Stimulated activated CD4-positive, alpha-beta T cell treated with anti-CD3 and anti-CD28 coated beads, Interleukin-2, amount 100 ng/mL, for 4 hours (primary cell): ENCODE measurements around the gene ABCA1.
"Not testable (repeated sequence)": the region's sequence is repeated elsewhere in the genome, so short reads cannot be mapped to it uniquely, and the experiment has no call there.

Experiments
- DNase-seq: peaks from one replicate; pipeline ENCODE4 v3.0.0-alpha.2; 2020; ENCODE audit warnings: low read depth

ABCA1 gene, protein sequence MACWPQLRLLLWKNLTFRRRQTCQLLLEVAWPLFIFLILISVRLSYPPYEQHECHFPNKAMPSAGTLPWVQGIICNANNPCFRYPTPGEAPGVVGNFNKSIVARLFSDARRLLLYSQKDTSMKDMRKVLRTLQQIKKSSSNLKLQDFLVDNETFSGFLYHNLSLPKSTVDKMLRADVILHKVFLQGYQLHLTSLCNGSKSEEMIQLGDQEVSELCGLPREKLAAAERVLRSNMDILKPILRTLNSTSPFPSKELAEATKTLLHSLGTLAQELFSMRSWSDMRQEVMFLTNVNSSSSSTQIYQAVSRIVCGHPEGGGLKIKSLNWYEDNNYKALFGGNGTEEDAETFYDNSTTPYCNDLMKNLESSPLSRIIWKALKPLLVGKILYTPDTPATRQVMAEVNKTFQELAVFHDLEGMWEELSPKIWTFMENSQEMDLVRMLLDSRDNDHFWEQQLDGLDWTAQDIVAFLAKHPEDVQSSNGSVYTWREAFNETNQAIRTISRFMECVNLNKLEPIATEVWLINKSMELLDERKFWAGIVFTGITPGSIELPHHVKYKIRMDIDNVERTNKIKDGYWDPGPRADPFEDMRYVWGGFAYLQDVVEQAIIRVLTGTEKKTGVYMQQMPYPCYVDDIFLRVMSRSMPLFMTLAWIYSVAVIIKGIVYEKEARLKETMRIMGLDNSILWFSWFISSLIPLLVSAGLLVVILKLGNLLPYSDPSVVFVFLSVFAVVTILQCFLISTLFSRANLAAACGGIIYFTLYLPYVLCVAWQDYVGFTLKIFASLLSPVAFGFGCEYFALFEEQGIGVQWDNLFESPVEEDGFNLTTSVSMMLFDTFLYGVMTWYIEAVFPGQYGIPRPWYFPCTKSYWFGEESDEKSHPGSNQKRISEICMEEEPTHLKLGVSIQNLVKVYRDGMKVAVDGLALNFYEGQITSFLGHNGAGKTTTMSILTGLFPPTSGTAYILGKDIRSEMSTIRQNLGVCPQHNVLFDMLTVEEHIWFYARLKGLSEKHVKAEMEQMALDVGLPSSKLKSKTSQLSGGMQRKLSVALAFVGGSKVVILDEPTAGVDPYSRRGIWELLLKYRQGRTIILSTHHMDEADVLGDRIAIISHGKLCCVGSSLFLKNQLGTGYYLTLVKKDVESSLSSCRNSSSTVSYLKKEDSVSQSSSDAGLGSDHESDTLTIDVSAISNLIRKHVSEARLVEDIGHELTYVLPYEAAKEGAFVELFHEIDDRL (N-terminal part only)

DNA sequence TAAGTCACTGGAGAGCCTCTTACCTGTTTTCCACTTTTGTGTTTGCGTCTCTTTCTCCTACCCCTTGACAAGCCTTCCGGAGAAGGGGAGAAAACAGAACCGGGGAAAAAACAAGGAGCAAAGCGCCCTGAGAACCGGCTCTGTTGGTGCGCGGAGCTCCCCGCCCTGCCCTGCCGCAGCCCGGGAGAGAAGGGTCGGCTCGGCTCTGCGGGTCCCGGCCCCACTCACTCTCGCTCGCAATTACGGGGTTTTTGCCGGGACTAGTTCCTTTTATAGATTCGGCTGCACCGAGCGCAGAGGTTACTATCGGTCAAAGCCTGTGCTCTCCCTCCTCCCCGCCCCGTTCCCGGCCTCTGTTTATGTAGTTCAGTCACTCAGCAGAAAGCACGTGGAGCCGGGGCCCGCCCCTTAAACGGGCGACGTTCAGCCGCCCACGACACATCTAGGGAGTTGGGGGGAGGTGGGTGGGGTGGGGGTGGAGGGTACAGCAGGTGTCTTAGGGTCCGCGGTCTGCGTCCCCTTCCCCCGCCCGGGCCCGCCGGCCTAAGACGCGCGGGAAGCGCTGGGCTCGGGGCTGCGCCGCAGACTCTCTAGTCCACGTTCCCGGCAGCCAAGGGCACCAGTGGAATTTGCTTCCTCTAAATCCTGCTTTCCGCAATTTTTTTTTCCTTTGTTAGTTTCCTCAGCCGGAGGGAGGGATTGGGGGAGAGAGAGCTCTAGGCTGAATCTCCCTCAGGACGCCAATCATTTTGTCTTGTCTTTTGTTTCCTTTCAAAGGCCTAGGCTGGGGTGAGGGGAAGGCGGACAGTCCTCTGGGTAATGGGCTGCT lies at the start of gene ABCA1:
Gene ABCA1 (minus strand): TSS at position 244 of the 829 bp plus-strand sequence. CDS start 24,476 bp downstream, outside the sequence.
- peak; percentile 52 for DNase-seq

DNA sequence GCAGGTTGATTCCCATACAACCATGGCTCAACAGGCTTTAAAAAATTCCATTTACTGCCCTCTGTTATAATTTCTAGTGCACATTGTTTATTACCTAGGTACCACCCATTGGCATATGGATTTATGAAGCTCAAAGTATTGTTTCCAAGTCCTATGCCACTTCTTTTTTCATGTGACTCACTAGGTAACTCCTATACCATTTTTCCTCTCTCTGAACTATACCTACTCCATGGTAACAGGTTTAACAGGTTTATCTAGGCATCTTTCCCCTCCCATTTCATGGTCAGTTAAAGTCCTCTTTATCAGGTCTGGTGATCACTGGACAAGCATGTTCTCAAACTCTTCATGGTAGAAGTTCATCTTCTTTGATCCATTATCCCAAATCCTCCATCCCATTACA lies 49.6 kb upstream of the ABCA1 start:
- no peak for DNase-seq

DNA sequence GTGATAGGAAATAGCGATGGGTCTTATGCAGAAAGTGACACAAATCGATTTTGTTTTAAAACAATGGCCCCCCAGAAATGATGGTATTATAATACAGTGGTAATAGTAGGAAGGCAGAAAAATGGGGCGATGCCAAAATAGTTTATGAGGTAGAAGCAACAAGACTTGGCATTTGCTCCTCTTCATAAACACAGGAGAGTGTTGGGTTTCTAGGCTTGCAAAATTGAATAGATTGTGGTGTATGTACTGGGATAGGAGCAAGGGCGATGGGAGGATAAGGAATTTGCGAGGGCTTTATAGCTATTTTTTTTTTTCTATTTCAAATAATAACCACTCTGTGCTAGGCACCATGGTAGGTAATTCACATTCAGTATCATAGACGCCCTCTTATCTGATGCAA lies 49.2 kb upstream of the ABCA1 start:
- DNase-seq = no peak

DNA sequence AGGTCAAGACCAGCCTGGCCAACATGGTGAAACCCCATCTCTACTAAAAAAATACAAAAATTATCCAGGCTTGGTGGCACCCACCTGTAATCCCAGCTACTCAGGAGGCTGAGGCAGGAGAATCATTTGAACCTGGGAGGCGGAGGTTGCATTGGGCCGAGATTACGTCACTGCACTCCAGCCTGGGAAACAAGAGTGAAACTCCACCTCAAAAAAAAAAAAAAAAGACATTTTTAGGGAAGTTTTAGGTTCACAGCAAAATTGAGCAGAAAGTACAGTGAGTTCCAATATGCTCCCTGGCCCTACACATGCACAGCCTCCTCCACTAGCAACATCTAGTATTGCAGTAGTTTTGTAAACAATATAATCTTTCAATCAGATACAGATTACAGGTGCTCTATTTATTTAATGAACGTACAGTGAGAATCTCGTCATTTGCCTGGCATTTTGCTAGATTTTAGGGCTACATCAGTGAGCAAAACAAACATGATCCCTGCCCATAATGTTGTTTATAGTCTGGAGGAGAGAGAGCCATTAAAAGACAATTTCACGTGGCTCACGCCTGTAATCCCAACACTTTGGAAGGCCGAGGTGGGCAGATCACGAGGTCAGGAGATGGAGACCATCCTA lies 48.1 kb upstream of the ABCA1 start:
- DNase-seq = not testable (repeated sequence)

DNA sequence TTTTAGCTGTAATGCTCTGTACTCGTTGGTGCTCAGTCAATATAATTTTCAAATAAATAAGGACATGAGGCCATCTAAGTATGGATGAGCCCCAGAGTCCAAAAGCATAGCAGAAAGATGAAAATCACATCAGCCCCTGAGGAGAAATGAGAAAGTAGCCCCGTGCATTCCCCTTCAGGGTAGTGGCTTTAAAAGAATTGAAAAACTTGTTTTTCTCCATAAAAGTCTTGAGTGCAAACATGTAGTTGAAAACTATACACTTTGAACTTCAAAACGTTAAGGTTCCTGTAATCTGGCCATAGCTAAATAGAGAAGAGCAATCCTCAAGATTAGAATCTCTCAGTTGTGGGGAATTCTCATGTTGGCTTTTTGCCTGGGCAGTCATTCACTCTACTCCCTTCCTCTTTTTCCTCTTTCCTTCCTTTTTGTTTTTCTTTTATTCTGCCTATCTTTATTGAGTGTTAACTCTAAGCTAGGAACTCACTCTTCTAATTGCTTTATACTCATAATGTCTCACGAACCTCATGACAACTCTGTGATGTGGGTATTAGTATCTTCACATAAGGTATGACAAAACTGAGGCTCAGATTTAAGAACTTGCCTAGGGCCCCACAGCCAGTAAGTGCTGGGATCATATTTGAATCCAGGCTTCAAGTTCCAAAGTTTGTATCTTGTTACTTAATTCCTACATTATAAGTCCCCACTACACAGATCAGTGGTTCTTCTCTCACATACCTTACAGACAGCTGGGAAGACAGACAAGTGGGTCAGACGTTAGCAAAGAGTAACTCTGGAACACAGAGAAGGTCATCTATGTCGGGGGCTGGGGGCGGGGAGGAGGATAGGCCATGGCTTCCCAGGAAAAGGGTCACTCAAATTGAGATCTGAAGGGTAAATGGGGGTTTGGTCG lies 46.4 kb upstream of the ABCA1 start:
- DNase-seq = no peak

DNA sequence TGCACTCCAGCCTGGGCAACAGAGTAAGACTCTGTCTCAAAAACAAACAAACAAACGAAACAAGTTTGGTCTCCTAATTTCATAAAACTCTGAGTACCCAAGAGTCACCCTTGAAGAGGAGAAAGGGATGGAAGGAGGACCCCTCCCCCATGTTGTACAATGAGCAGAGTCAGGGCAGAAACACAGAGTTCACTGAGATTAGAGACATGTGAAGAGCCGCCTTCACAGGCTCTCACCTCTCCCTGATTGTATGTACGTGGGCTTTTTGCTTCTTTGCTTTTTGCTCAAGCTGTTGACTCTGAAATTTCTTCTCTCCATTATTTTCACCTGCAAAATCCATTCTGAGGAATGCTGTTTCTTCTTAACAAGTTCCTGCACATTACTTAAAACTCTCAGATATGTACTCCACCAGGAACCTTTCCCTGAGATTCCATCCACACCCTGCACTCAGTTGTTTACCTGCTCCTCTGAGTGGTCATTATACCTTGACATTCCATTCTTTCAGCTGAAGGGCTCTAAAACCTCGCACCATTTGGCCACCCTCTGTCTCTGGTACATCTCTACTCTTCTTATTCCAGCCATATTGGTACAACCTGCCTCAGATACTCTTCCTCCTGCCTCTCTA lies 44.4 kb upstream of the ABCA1 start:
- no peak for DNase-seq

DNA sequence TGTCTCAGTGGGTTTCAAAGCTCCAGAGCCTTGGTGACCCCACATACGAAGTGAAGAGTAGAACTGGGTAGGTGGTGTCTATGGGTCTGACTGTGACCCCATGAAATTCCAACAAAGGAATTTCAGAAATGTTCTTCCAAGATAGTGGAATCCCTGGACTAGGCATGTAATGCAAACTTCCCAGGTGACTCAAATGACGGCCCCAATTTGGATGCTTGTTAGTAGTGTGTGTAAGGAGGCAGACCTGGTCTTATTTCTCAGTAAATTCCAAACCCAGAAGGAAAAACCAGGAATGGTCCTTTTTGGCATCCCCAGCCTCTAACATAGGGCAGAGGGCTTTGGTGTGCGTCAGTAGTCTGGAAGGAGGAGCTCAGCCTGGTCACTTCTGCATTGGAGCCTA lies 43.6 kb upstream of the ABCA1 start:
- no peak for DNase-seq

DNA sequence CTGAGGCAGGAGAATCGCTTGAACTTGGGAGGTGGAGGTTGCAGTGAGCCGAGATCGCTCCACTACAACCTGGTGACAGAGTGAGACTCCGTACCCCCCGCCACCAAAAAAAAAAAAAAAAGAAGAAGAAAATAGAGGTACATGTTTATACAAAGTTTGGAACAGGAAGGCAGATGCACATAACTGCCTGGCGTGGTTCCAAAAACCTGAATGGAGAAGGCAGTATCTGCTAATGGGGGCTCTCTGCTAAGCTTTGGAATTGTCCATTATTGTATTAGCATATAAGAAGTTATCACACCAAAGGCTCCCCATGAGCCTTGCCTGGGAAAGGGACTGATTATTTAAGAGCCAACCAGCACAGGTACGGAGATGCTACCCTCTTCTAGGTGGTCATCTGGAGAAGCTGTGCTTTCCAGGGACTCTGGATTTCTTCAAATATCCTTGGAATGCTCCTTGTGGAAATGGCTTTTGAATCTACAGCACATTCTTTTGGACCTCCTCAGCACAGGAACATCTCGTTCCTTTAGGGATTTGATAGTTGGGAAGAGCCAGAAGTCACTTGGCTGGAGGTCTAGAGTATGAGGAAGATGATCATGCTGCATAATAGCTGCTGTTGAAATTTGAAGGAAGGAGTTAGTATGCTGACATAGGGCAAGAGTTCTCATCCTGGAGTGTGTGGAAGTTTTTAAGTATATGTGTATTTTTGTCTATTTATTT lies 42.5 kb upstream of the ABCA1 start:
- no peak for DNase-seq

DNA sequence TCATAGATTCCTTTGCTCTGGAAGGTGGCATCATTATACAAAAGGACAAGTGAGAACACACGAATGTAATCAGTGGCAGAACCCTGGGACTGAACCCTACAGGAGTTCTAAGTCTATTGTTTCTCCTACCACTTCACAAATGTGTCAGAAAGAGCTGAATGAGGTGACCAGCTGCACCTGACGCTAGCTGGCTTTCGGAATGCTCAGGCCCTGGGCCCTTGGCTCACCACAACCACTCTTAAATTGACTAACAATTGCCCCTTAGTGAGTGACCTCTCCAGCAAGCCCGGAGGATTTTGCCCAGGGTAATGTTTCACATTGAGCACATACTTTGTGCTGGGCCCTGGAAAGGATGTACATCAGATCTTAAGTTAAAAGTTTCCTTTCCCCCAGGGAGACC lies 41.2 kb upstream of the ABCA1 start:
- DNase-seq = no peak

DNA sequence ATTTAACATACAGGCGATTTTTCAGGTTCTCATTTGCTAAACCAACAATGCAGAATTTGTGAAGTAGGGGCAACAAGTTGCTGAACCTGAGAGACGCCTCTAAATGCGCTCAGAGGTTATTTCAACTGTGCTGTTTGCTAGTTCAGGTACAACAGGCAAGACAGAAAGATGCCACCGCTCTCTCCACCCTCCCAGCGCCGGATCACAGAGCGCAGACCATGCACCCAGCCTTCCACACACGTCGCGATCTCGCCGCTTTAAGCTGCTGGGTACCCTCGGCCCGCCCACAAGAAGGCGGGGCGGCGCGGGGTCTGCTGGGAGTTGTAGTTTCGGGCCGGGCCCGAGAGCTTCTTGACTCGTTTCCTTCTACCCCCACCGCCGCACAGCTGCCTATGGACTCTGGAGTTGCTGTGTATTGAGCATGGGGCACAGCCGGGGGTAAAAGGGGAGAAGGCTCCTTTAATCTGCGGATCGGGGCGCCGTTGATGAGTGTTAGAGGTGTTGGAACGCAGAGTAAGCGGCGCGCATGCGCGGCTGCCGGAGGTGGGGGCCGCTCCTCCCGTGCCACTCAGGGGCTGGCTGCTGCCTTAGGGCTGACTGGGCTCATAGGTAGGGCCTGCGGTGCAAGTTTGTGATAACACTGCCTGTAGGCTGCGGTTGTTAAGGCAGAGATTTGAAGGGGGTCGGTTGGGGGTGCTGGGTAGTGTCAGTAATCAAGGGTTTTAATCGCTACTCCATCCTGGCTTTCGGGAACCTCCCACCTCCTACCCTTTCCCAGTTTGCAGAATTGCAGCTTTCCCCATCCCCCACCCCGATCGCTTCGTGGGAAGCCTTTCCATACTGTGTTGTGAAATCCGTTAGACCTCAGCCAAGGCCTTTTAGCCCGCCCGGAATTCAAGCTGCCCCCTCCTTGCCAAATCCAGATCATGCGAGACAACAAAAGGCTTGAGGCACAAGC lies 40.3 kb upstream of the ABCA1 start:
- DNase-seq = peak; percentile 77

DNA sequence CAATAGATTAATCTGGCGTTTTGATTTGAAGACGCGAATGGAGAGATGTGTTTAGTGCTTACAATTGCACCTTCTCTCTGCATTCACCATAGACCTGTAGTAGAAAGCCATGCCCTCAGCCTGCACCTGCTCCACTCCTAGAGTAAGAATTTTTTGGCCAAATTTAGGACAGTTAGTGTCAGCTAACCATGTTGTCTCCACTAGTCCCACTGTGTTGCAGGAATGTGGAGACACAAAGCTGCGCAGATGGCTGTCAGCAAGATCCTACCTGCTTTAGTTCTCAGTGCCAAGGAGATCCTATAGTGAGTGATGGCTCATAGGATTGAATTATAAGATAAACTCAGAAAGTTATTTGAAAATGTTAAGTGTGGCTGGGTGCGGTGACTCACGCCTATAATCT lies 35.1 kb upstream of the ABCA1 start:
- no peak for DNase-seq

DNA sequence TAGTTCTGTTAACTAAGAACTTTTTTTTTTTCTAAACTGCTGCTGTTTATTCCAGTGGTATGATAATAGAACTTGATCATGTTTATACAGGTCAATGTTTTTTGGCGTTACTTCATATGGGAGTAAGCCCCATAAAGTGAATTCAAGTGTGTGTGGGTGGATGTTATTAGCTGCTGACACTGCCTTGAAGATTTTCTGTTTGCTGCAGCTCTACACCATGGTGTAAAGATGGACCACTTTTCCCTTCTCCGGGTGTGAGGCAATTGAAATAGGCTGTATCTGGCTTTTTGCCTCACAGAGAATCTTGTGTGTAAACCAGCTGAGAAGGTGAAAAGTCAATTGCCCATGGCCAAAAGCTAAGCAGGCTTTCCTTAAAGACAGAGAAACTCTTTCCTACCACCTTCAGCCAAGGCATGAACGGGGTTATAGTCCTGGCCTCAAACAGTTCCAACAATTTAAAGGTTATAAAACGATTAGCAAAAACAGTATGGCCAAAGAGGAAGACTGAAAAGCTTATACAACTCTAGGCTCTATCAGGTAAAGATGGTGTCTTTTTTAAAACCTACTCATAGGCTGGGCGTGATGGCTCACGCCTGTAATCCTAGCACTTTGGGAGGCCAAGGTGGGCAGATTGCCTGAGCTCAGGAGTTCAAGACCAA lies 33.9 kb upstream of the ABCA1 start:
- DNase-seq = no peak

DNA sequence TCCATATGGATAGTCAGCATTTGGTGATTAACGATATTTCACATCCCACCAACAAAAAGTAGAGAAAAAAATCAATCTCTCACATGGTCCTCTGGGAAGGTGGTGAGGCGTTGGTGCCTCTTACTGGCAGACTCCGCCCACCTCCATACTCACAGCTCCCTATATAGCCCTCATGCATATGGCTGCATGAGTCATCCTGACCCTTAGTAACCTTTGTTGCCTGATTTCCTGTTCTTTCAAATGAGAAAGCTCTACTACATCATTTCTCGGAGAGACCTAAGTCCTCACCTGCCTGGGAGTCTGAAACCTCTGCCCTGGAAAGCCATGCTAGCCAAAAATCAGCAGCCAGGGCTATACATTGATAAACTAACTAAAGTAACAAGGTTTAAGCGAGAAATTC lies 33.3 kb upstream of the ABCA1 start:
- peak; percentile 66 for DNase-seq

DNA sequence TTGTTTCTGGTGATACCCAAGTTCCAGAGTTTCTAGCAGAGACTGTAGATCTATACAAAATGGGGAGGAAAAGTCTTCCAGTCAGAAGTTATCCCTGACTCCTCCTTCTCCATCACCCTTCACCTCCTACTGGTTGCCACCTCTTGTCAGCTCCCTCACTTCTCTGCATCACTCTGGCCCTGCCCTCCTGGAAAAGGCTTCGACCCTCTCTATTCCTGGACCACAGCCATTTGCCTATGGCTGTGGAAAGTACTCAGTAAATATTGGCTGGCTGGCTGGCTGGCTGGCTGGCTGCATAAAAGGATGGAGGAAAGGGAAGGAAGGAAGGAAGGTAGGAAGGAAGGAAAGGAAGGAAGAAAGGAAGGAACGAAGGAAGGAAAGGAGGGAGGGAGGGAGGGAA lies 32.7 kb upstream of the ABCA1 start:
- no peak for DNase-seq

DNA sequence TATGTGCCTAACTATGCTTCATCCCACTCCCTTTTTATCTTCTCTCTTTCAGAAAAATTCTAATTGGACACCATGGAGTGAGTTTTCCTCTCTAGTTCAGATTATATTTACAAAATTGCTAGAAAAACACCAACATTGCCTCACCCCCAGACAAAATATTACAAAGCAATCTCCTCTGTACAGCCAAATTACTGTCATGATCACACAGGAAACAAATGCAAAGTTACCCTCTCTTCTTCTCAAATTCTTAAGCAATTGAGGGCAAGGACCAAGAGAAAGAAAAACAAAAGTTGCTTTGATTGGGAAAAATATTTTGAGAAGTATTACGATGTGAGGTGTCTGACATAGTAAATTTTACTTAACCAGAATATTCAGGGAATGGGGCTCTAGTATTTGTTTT lies 30.8 kb upstream of the ABCA1 start:
- no peak for DNase-seq

DNA sequence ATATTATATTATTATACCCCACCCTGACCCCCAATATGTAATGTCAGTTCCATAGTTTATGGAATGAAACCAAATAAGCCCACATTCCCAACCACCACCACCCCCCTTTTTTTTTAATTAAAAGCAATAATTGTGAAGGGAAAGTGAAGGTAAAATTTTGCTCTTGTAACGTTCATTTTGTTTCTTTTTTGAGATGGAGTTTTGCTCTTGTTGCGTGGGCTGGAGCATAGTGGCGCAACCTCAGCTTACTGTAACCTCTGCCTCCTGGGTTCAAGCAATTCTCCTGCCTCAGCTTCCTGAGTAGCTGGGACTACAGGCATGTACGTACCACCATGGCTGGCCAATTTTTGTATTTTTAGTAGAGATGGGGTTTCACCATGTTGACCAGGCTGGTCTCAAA lies 30.1 kb upstream of the ABCA1 start:
- DNase-seq = not testable (repeated sequence)

DNA sequence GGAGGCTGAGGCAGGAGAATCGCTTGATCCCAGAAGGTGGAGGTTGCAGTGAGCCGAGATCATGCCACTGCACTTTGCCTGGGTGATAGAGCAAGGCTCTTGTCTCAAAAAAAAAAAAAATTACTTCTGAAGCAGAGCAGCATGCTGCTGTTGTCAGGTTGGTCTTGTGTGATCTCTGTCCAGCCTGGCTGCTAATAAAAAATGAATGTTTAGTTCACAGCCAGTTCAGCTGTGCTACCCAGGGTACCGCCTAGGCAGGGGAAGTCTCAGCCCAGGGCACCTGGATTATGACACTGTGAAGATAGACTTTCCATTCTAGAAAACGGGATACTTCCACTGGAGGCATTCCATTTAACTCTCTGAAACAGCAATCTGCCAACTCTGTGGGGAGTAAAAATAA lies 23.5 kb upstream of the ABCA1 start:
- DNase-seq = no peak
